Breast epithelium (tissue), 3 donors: Measurements from ENCODE around the gene KRTAP10-1.

ENCODE experiments used
- POLR2AphosphoS5 ChIP-seq, 3 donors: sonication (generic); formaldehyde crosslinking; IDR thresholded peaks; one replicate each; pipeline ENCODE4 v1.6.1; 2017; ENCODE audit warnings: antibody characterized with exemption in 3 of 3
- TF ChIP-seq, protein P1 (sequence below), 3 donors: fragments of 450-650 bp; IDR thresholded peaks; one replicate each; pipeline ENCODE4 v1.5.1; 2016 to 2017; ENCODE audit warnings: antibody characterized with exemption in 3 of 3, mild to moderate bottlenecking in 3 of 3, moderate library complexity in 3 of 3

- TF ChIP-seq, protein P1, sequence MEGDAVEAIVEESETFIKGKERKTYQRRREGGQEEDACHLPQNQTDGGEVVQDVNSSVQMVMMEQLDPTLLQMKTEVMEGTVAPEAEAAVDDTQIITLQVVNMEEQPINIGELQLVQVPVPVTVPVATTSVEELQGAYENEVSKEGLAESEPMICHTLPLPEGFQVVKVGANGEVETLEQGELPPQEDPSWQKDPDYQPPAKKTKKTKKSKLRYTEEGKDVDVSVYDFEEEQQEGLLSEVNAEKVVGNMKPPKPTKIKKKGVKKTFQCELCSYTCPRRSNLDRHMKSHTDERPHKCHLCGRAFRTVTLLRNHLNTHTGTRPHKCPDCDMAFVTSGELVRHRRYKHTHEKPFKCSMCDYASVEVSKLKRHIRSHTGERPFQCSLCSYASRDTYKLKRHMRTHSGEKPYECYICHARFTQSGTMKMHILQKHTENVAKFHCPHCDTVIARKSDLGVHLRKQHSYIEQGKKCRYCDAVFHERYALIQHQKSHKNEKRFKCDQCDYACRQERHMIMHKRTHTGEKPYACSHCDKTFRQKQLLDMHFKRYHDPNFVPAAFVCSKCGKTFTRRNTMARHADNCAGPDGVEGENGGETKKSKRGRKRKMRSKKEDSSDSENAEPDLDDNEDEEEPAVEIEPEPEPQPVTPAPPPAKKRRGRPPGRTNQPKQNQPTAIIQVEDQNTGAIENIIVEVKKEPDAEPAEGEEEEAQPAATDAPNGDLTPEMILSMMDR (IDR thresholded peaks at IDR 0.05), result no peak
- no peak for TF ChIP-seq POLR2AphosphoS5 (IDR thresholded peaks at IDR 0.05)
These were observed 31.3 kb upstream of the KRTAP10-1 start for GRCh38 chr21:44571296-44571695.
